BE2C (cell line): ENCODE results near the gene ERCC1.

Experiments
- DNase-seq: peaks from one replicate; pipeline ENCODE4 v3.0.0-alpha.2; 2020
- H3K27me3 ChIP-seq: fragments of 250-450 bp; sonication (Bioruptor Pico); 2 replicates; pipeline ENCODE4 v1.5.1; 2020; ENCODE audit warnings: mild to moderate bottlenecking
- H3K36me3 ChIP-seq: fragments of 250-450 bp; sonication (Bioruptor Pico); 2 replicates; pipeline ENCODE4 v1.5.1; 2020; ENCODE audit warnings: mild to moderate bottlenecking
- H3K4me1 ChIP-seq: fragments of 250-450 bp; sonication (Bioruptor Pico); 2 replicates; pipeline ENCODE4 v1.5.1; 2020
- H3K4me3 ChIP-seq: 2 replicates; pipeline ENCODE4 v1.5.1; 2011; ENCODE audit warnings: low read depth, low read length
- H3K9me3 ChIP-seq: fragments of 250-450 bp; sonication (Bioruptor Pico); 2 replicates; pipeline ENCODE4 v1.5.1; 2020
- TF ChIP-seq, protein P1 (sequence below): IDR thresholded peaks from 2 replicates; pipeline ENCODE4 v1.5.1; 2012; ENCODE audit warnings: mild to moderate bottlenecking, low read depth, low read length

Gene ERCC1

GRCh38 chr19:45450012-45450333, 26.3 kb upstream of the ERCC1 start:
- Histone ChIP-seq H3K27me3 (peaks cover 3% of the 10 kb centered on the region; the same call in 1 of the 2 replicates), H3K4me3 (peak overlapping the region; percentile 66), H3K9me3 (no peaks in the 10 kb centered on the region), H3K4me1 (peaks cover 8% of the 10 kb centered on the region; the same call in 1 of the 2 replicates), H3K36me3 (no peaks in the 10 kb centered on the region)
- TF ChIP-seq, protein P1, sequence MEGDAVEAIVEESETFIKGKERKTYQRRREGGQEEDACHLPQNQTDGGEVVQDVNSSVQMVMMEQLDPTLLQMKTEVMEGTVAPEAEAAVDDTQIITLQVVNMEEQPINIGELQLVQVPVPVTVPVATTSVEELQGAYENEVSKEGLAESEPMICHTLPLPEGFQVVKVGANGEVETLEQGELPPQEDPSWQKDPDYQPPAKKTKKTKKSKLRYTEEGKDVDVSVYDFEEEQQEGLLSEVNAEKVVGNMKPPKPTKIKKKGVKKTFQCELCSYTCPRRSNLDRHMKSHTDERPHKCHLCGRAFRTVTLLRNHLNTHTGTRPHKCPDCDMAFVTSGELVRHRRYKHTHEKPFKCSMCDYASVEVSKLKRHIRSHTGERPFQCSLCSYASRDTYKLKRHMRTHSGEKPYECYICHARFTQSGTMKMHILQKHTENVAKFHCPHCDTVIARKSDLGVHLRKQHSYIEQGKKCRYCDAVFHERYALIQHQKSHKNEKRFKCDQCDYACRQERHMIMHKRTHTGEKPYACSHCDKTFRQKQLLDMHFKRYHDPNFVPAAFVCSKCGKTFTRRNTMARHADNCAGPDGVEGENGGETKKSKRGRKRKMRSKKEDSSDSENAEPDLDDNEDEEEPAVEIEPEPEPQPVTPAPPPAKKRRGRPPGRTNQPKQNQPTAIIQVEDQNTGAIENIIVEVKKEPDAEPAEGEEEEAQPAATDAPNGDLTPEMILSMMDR, result no peak
- no peak for DNase-seq

DNA sequence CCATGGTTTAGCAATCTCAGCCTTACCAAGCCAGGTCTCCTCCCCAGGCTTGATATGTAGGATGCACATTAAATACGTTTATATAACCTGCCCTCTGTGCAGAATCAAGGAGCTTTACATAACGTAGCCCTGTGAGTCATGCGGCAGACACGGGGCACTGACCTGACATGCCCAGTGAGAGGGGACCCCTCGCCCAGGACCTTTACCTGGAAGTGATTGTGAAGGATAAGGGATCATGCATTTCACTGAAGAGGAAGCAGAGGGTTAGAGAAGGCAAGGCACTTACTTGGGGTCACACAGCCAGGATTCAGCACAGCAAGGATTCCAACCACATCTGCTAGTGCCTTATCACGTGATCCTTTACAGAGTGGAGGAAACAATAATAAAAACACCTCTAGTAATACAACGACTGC, 25.2 kb upstream of the ERCC1 start:
- Histone ChIP-seq H3K36me3 (no peaks in the 10 kb centered on the region), H3K4me3 (no peak overlapping the region), H3K9me3 (no peaks in the 10 kb centered on the region), H3K27me3 (peaks cover 3% of the 10 kb centered on the region; the same call in 1 of the 2 replicates), H3K4me1 (peaks cover 11% of the 10 kb centered on the region; the same call in 1 of the 2 replicates)
- TF ChIP-seq, protein P1, result no peak
- no peak for DNase-seq

DNA sequence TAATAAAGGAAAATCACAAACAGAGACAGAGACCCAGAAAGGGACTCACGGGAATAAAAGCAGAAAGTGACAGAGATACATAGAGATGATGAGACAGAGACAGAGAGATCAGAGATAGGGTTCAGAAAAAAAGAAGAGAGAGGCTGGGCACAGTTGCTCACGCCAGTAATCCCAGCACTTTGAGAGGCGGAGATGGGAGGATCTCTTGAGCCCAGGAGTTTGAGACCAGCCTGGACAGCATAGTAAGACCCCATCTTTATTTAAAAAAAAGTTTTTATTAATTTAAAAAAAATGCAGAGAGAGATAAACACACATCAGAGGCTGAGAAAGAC, 24.7 kb upstream of the ERCC1 start:
- Histone ChIP-seq H3K36me3 (no peaks in the 10 kb centered on the region), H3K9me3 (no peaks in the 10 kb centered on the region), H3K4me1 (peaks cover 11% of the 10 kb centered on the region; the same call in 1 of the 2 replicates), H3K4me3 (no peak overlapping the region), H3K27me3 (peaks cover 3% of the 10 kb centered on the region; the same call in 1 of the 2 replicates)
- DNase-seq, result no peak
- TF ChIP-seq, protein P1, result no peak

GRCh38 chr19:45446944-45447343, 23.2 kb upstream of the ERCC1 start:
- Histone ChIP-seq H3K36me3 (no peaks in the 10 kb centered on the region), H3K9me3 (no peaks in the 10 kb centered on the region), H3K4me3 (no peak overlapping the region), H3K27me3 (peaks cover 3% of the 10 kb centered on the region; the same call in 1 of the 2 replicates), H3K4me1 (peaks cover 11% of the 10 kb centered on the region; the same call in 1 of the 2 replicates)
- DNase-seq, result no peak
- TF ChIP-seq, protein P1, result no peak

- Histone ChIP-seq H3K4me3 (no peak overlapping the region), H3K9me3 (no peaks in the 10 kb centered on the region), H3K4me1 (peaks cover 11% of the 10 kb centered on the region; the same call in 1 of the 2 replicates), H3K27me3 (peaks cover 3% of the 10 kb centered on the region; the same call in 1 of the 2 replicates), H3K36me3 (no peaks in the 10 kb centered on the region)
- TF ChIP-seq, protein P1, result peak; percentile 47
- DNase-seq, result no peak
Measured at GRCh38 chr19:45446295-45446694, 22.6 kb upstream of the ERCC1 start.

DNA sequence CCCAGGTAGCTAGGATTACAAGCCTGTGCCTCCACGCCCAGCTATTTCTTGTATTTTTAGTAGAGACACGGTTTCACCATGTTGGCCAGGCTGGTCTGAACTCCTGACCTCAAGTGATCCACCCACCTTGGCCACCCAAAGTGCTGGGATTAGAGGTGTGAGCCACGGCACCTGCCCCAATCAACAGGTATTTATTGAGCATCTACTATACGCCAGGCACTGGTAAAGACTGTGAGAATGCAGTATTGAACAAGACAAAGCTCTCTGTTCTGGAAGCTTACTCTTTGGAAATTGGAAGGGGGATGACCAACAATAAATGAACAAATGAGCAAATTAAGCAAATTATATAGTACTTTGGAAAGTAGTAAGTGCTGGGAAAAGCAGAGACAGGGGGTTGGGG, 21.4 kb upstream of the ERCC1 start:
- no peak for DNase-seq
- Histone ChIP-seq H3K4me1 (peaks cover 5% of the 10 kb centered on the region; the same call in 1 of the 2 replicates), H3K9me3 (no peaks in the 10 kb centered on the region), H3K4me3 (no peak overlapping the region), H3K36me3 (no peaks in the 10 kb centered on the region), H3K27me3 (peaks cover under 1% of the 10 kb centered on the region; the same call in 1 of the 2 replicates)
- TF ChIP-seq, protein P1, result no peak
